Endothelial cell of umbilical vein (primary cell): ENCODE results near the gene ACP5. TPM values are rescaled to one million over a fixed set of nuclear protein-coding genes. Genes with fewer than 3 reads are reported as not detected.

ENCODE experiments used
- BruUV-seq: library from RNA; stranded (reverse); fragments of 400-500 nt; replicated peaks from 2 replicates; lab custom pipeline; 2021; lab: Mats Ljungman, UMichigan
- CTCF ChIA-PET: fragments of 300-600, 350-600 bp; sonication (Branson Sonifier 250); formaldehyde crosslinking; loops from one replicate; lab custom pipeline; 2021; ENCODE audit warnings: antibody characterized with exemption, inconsistent platforms; lab: Charles Lee
- POLR2A ChIA-PET: fragments of 300-600, 350-600 bp; sonication (Branson Sonifier 250); formaldehyde crosslinking; loops from one replicate; lab custom pipeline; 2021; ENCODE audit warnings: antibody characterized with exemption, inconsistent platforms; lab: Charles Lee
- DNase-seq: peaks from one replicate; pipeline ENCODE4 v3.0.0-alpha.2; 2011; ENCODE audit warnings: low read depth, low spot score
- FAIRE-seq: peaks from 2 replicates; lab custom pipeline; 2011; peaks lifted over from hg19 to GRCh38; lab: Jason Lieb, UNC
- H2AFZ ChIP-seq: 2 replicates; pipeline ENCODE4 v1.6.0; 2012; ENCODE audit warnings: low read depth, low read length, control low read depth, inconsistent platforms
- H3K27ac ChIP-seq: 2 replicates; pipeline ENCODE4 v1.5.1; 2011; ENCODE audit warnings: low read depth, mild to moderate bottlenecking, control low read depth, low read length, moderate library complexity; ENCODE audit not compliant: insufficient read depth
- H3K27me3 ChIP-seq, 2 experiments: 2 replicates each; pipeline versions ENCODE4 v1.6.0 to v1.6.1; 2011; ENCODE audit warnings: low read length in 2 of 2, mixed read lengths in 1 of 2; ENCODE audit not compliant: control insufficient read depth in 2 of 2, insufficient read depth in 2 of 2
- H3K36me3 ChIP-seq, 2 experiments: 2 replicates in 1 of 2; 3 replicates in 1 of 2; pipeline ENCODE4 v1.5.1; 2011; ENCODE audit warnings: low read length in 2 of 2, mild to moderate bottlenecking in 1 of 2, moderate library complexity in 1 of 2; ENCODE audit not compliant: control insufficient read depth in 2 of 2, insufficient read depth in 2 of 2; ENCODE audit errors: extremely low read depth in 1 of 2
- H3K4me1 ChIP-seq: 3 replicates; pipeline ENCODE4 v1.5.1; 2011; ENCODE audit warnings: mild to moderate bottlenecking, low read length; ENCODE audit not compliant: control insufficient read depth, insufficient read depth; ENCODE audit errors: extremely low read depth
- H3K4me2 ChIP-seq: 2 replicates; pipeline ENCODE4 v1.6.1; 2011; ENCODE audit warnings: low read length, control low read depth, mixed read lengths; ENCODE audit not compliant: insufficient read depth
- H3K4me3 ChIP-seq, 3 experiments: fragments of 200-600 bp in 1 of 3; sonication (generic), shearing (Covaris generic) in 1 of 3; replicated peaks in 1 of 3; 2 replicates each; pipeline ENCODE4 v1.5.1; 2011 to 2016; ENCODE audit warnings: control low read depth in 3 of 3, low read length in 3 of 3, mild to moderate bottlenecking in 2 of 3, inconsistent platforms in 1 of 3, low read depth in 1 of 3, moderate library complexity in 1 of 3; ENCODE audit not compliant: insufficient read depth in 1 of 3
- H3K79me2 ChIP-seq: 2 replicates; pipeline ENCODE4 v1.6.0; 2012; ENCODE audit warnings: low read length, inconsistent platforms; ENCODE audit not compliant: control insufficient read depth, insufficient read depth
- H3K9ac ChIP-seq: replicated peaks from 2 replicates; pipeline ENCODE3; 2011; ENCODE audit warnings: low read length, control low read depth; ENCODE audit not compliant: insufficient read depth; ENCODE audit errors: extremely low read depth
- H3K9me1 ChIP-seq: replicated peaks from 3 replicates; pipeline ENCODE4 v1.6.0; 2011; ENCODE audit warnings: mild to moderate bottlenecking, low read length; ENCODE audit not compliant: control insufficient read depth, insufficient read depth; ENCODE audit errors: extremely low read depth
- H3K9me3 ChIP-seq: replicated peaks from 2 replicates; pipeline ENCODE4 v1.5.1; 2012; ENCODE audit warnings: low read length, inconsistent platforms; ENCODE audit not compliant: control insufficient read depth, insufficient read depth
- H4K20me1 ChIP-seq: replicated peaks from 2 replicates; pipeline ENCODE3; 2011; ENCODE audit warnings: mild to moderate bottlenecking, low read length; ENCODE audit not compliant: control insufficient read depth, insufficient read depth; ENCODE audit errors: extremely low read depth
- CTCF ChIP-seq, 2 donors: IDR thresholded peaks; 1 replicate in 1 of 2; 2 replicates in 1 of 2; pipeline ENCODE4 v1.5.1; 2011; ENCODE audit warnings: low read length in 2 of 2, mild to moderate bottlenecking in 2 of 2, moderate library complexity in 2 of 2, control low read depth in 1 of 2, inconsistent platforms in 1 of 2, low read depth in 1 of 2; ENCODE audit not compliant: insufficient read depth in 1 of 2; ENCODE audit errors: extremely low read depth in 1 of 2
- EZH2 ChIP-seq: IDR thresholded peaks from 2 replicates; pipeline ENCODE4 v1.6.1; 2012; ENCODE audit warnings: borderline replicate concordance, low read depth, mild to moderate bottlenecking, moderate library complexity, low read length, inconsistent platforms; ENCODE audit not compliant: severe bottlenecking
- FOS ChIP-seq: IDR thresholded peaks from 2 replicates; pipeline ENCODE4 v1.6.1; 2011; ENCODE audit warnings: mild to moderate bottlenecking, low read length, moderate library complexity, borderline replicate concordance; ENCODE audit not compliant: insufficient read depth
- GATA2 ChIP-seq: IDR thresholded peaks from 2 replicates; pipeline ENCODE4 v1.7.0; 2011; ENCODE audit warnings: low read depth, mild to moderate bottlenecking, moderate library complexity, mixed read lengths, low read length; ENCODE audit not compliant: insufficient read length, insufficient read depth
- JUN ChIP-seq: IDR thresholded peaks from 2 replicates; pipeline ENCODE4 v1.6.1; 2011; ENCODE audit warnings: borderline replicate concordance, low read depth; ENCODE audit not compliant: insufficient read length, insufficient read depth
- MAX ChIP-seq: IDR thresholded peaks from 2 replicates; pipeline ENCODE4 v1.6.1; 2011; ENCODE audit not compliant: insufficient read depth, insufficient read length
- MYC ChIP-seq: IDR thresholded peaks from one replicate; pipeline ENCODE4 v1.6.1; 2011; ENCODE audit warnings: mild to moderate bottlenecking, low read depth, low read length
- POLR2A ChIP-seq: IDR thresholded peaks from 2 replicates; pipeline ENCODE4 v1.6.1; 2012; ENCODE audit warnings: low read depth, mild to moderate bottlenecking, control low read depth, low read length
- POLR2AphosphoS5 ChIP-seq: IDR thresholded peaks from 2 replicates; pipeline ENCODE4 v1.6.1; 2012; ENCODE audit warnings: low read depth, mild to moderate bottlenecking, control low read depth, low read length, moderate library complexity; ENCODE audit not compliant: insufficient read depth
- dilution Hi-C: fragments of 300-500 bp; cut with MboI; formaldehyde crosslinking; loops from one replicate; pipeline ENCODE4 v1.15.0; 2019; ENCODE audit warnings: low sequenced_read_pairs; ENCODE audit not compliant: extremely low pct_ligation_motif_present
- intact Hi-C: fragments of 100-400 bp; cut with micrococcal nuclease; formaldehyde crosslinking; loops from one replicate; pipeline ENCODE4 v1.10.0; 2022
- polyA plus RNA-seq, 4 experiments: library from polyadenylated mRNA; depleted of rRNA in 3 of 4; stranded (reverse) in 3 of 4; unstranded in 1 of 4; fragments of >200 nt; gene quantifications; 2 replicates each; pipeline versions ENCODE4 v1.2.1 to v1.2.3, GENCODE V29; 2011 to 2012; ENCODE audit warnings: missing spikeins in 1 of 4
- total RNA-seq: library from RNA; stranded (reverse); gene quantifications from 2 replicates; pipeline ENCODE4 v1.2.3, GENCODE V29; 2021

The ACP5 gene
- total and polyA plus RNA-seq, 2 donors (not counting 3 experiments of a cell fraction or from before 2014, with no cell fraction given): 1.3 TPM; not detected in 1

GRCh38 chr19:11594084-11594483 is 16.6 kb upstream of the ACP5 start:
- Histone ChIP-seq H4K20me1 (no peaks in the 10 kb centered on the region), H3K4me2 (no peak overlapping the region), H3K9me3 (no peaks in the 10 kb centered on the region), H3K9ac (no peak overlapping the region), H3K36me3 (no peaks in the 10 kb centered on the region), H3K79me2 (peaks cover 17% of the 10 kb centered on the region), H3K27me3 (no peaks in the 10 kb centered on the region), H3K4me1 (peaks cover 8% of the 10 kb centered on the region), H3K27ac (no peak overlapping the region), H2AFZ (no peak overlapping the region), H3K9me1 (no peaks in the 10 kb centered on the region), H3K4me3 (no peak overlapping the region)
- no peak for FAIRE-seq
- CTCF ChIA-PET: interaction anchor here (1.0 to 1.6 kb wide), 2 partner anchors 32 to 35 kb away, joined by 4 read pairs; partner anchors contain the start of gene ELOF1
- POLR2A ChIA-PET: interaction anchor here (0.7 kb wide), 1 partner anchor 300 kb away, joined by 3 read pairs; no protein-coding TSS in a partner anchor
- no TSS peak for BruUV-seq
- intact Hi-C loops: loop anchor here (10.0 kb wide), 1 partner anchor 391 kb away; no protein-coding TSS in a partner anchor
- no peak for DNase-seq
- TF ChIP-seq MYC (no peak), MAX (no peak), POLR2A (no peak), EZH2 (no peak), JUN (no peak), GATA2 (no peak)
- dilution Hi-C loops: no loop called here

GRCh38 chr19:11587975-11588631 is 10.7 kb upstream of the ACP5 start:
- Histone ChIP-seq H2AFZ (peak overlapping the region; percentile 7), H3K9me1 (no peaks in the 10 kb centered on the region), H3K4me1 (no peaks in the 10 kb centered on the region), H3K79me2 (no peaks in the 10 kb centered on the region), H3K9me3 (no peaks in the 10 kb centered on the region), H3K36me3 (no peaks in the 10 kb centered on the region), H3K9ac (no peak overlapping the region), H3K4me2 (no peak overlapping the region), H3K27me3 (no peaks in the 10 kb centered on the region), H3K4me3 (no peak overlapping the region), H4K20me1 (no peaks in the 10 kb centered on the region), H3K27ac (no peak overlapping the region)
- DNase-seq: no peak
- BruUV-seq: no TSS peak
- intact Hi-C loops (loop anchor here (1.0 to 5.0 kb wide), 7 partner anchors 29 to 346 kb away; partner anchors contain the start of genes ECSIT, ELOF1, ODAD3 and PRKCSH), dilution Hi-C loops (no loop called here)
- ChIA-PET POLR2A (no interaction called here), CTCF (interaction anchor here (0.7 to 2.1 kb wide), 11 partner anchors 27 to 300 kb away, joined by 3 to 11 read pairs (median 3); partner anchors contain the start of genes ELOF1 and ZNF653)
- TF ChIP-seq EZH2 (no peak), POLR2A (no peak), FOS (no peak), POLR2AphosphoS5 (no peak), CTCF (IDR thresholded peaks at IDR 0.05; ENCODE audit: extremely low read depth in 1 of 2, insufficient read depth in 1 of 2, low read depth in 1 of 2, low read length in 2 of 2) (no peak), MYC (no peak), JUN (no peak), MAX (no peak), GATA2 (no peak)
- FAIRE-seq: no peak
